Spleen (tissue), 7 donors: ENCODE measurements around the gene CHMP1B.

Experiments used
- CTCF ChIP-seq, 11 experiments: fragments of 200-600 bp in 7 of 11; fragments of 450-650 bp in 4 of 11; sonication (generic) in 4 of 11; IDR thresholded peaks in 8 of 11; conservative IDR thresholded peaks in 3 of 11; 1 replicate in 7 of 11; 2 replicates in 4 of 11; pipeline versions ENCODE4 v1.4.0 to v1.8.0; 2016 to 2021; ENCODE audit warnings: antibody characterized with exemption in 11 of 11, inconsistent platforms in 4 of 11, mild to moderate bottlenecking in 1 of 11
- POLR2A ChIP-seq, 3 donors: fragments of 450-650 bp; IDR thresholded peaks; one replicate each; pipeline ENCODE4 v1.5.1; 2017; ENCODE audit warnings: antibody characterized with exemption in 3 of 3, mild to moderate bottlenecking in 1 of 3
- POLR2AphosphoS5 ChIP-seq, 3 donors: sonication (generic); formaldehyde crosslinking; IDR thresholded peaks; one replicate each; pipeline ENCODE4 v1.5.1; 2017; ENCODE audit warnings: antibody characterized with exemption in 3 of 3
- donor health status: DM: no; HTN: no; CAD: no; lungs with moderate emphysema.
- donor health status: DM: no; HTN: no; CAD: no.
- donor health status: DM: no; HTN: no; CAD: no.

DNA sequence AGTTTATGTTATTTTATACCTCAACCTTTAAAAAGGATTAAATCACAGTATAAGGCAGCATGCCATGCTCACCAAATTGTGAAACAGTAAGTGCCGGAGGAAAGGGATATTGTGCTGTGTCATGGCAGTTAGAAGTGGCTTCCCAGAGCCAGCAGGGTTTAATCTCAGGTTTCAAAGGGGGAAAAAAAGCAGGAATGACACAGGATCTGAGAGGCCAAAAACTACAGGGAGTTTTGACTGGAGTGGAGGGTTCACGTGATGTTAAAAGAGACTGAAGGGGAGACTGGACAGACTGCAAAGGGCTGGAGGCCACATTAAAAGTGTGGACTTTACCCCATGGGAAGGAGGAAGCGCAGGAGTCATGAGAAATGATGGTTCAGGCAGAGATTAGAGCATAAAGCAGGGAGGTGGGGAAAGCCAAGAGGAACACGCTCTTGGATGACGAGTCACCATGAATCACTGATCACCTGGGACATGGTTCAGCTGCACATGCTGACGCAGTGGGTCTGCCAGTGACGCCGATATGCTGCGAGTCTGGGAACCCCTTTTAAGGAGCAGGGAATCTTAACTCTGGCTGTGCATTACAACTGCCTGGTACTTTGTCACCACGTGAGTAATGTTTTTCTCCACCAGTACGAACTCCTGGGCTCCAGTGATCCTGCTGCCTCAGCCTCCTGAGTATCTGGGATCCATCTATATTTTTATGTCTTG lies 6.1 kb downstream of the CHMP1B start:
- TF ChIP-seq CTCF (IDR thresholded peaks at IDR 0.05 in 8 of 11, conservative IDR thresholded peaks at IDR 0.05 in 3 of 11) (no peak), POLR2AphosphoS5 (IDR thresholded peaks at IDR 0.05) (no peak), POLR2A (IDR thresholded peaks at IDR 0.05) (no peak)
